Measurements from ENCODE around the gene HGS. TPM values are rescaled to one million over a fixed set of nuclear protein-coding genes. Genes with fewer than 3 reads are reported as not detected.

HGS gene
- total and polyA plus RNA-seq, 2 of the 8 experiments (the other 6 are each of a cell fraction or from before 2014, with no cell fraction given), result 80.8 to 99.7 TPM

- TF ChIP-seq POLR2AphosphoS5 (IDR thresholded peaks at IDR 0.05; ENCODE audit: low read depth, low read length) (0 out of 2 replicates have a peak, but pooled peaks have one; percentile 34), YY1 (IDR thresholded peaks at IDR 0.05; ENCODE audit: low read depth, low read length) (peak; percentile 6; the same call in 1 of the 2 replicates), JUN (IDR thresholded peaks at IDR 0.05; ENCODE audit: low read depth, low read length) (no peak), BACH1 (IDR thresholded peaks at IDR 0.05; ENCODE audit: low read length) (peak; percentile 99), E2F6 (IDR thresholded peaks at IDR 0.05) (no peak), MAFK (IDR thresholded peaks at IDR 0.05; ENCODE audit: low read depth, low read length) (peak; percentile 99)
- Histone ChIP-seq H3K23ac (ENCODE audit: insufficient read length) (no peak overlapping the region), H4K20me1 (replicated peaks in 1 of 2; ENCODE audit: control insufficient read depth in 1 of 2, insufficient read depth in 2 of 2, low read length in 2 of 2) (no peaks in the 10 kb centered on the region), H2BK20ac (ENCODE audit: low read length) (no peak overlapping the region), H3K14ac (ENCODE audit: insufficient read length) (no peak overlapping the region), H3K79me2 (ENCODE audit: control insufficient read depth in 1 of 2, insufficient read depth in 2 of 2, low read length in 2 of 2) (no peaks in the 10 kb centered on the region), H3K56ac (replicated peaks; ENCODE audit: insufficient read length, low read depth, low read length) (no peak overlapping the region), H2BK15ac (ENCODE audit: low read length) (0 out of 2 replicates have a peak overlapping the region, but pooled peaks have one; percentile 61), H4K91ac (replicated peaks; ENCODE audit: insufficient read length, low read length) (no peak overlapping the region), H3K27me3 (replicated peaks in 1 of 4; ENCODE audit: control insufficient read depth in 3 of 4, extremely low read depth in 1 of 4, insufficient read depth in 3 of 4, low read length in 3 of 4) (no peaks in the 10 kb centered on the region), H2BK120ac (replicated peaks; ENCODE audit: low read depth, low read length) (no peak overlapping the region), H2AFZ (ENCODE audit: low read length) (no peak overlapping the region), H3K4me3 (ENCODE audit: extremely low read depth in 1 of 4, insufficient read depth in 2 of 4, low read depth in 3 of 4, low read length in 4 of 4) (no peak overlapping the region), H3K4me1 (replicated peaks in 1 of 4; ENCODE audit: control insufficient read depth in 3 of 4, insufficient read depth in 4 of 4, low read length in 3 of 4) (peaks cover 0 to 10% (median 3%) of the 10 kb centered on the region in 4 experiments; a peak in 5 of 7 replicates), H3K9ac (replicated peaks in 1 of 4; ENCODE audit: extremely low read depth in 1 of 4, low read depth in 3 of 4, low read length in 3 of 4) (no peak overlapping the region), H2BK5ac (ENCODE audit: low read depth, low read length) (peak overlapping the region; percentile 83; the same call in 1 of the 2 replicates), H3K9me3 (ENCODE audit: insufficient read depth in 2 of 2, low read depth in 1 of 2, low read length in 1 of 2) (no peaks in the 10 kb centered on the region), H3K4me2 (ENCODE audit: insufficient read depth in 1 of 2, low read depth in 2 of 2, low read length in 2 of 2) (no peak overlapping the region), H3K79me1 (ENCODE audit: low read depth, low read length) (no peaks in the 10 kb centered on the region), H3K4ac (replicated peaks; ENCODE audit: insufficient read length, low read depth, low read length) (no peak overlapping the region), H3K23me2 (ENCODE audit: low read depth, low read length) (no peaks in the 10 kb centered on the region), H3K36me3 (ENCODE audit: control insufficient read depth in 2 of 4, insufficient read depth in 4 of 4, low read length in 3 of 4) (peaks cover 0 to 2% (median 0%) of the 10 kb centered on the region in 4 experiments; a peak in 2 of 8 replicates), H3K18ac (ENCODE audit: extremely low read depth, low read length) (no peak overlapping the region), H4K5ac (ENCODE audit: insufficient read length, low read depth, low read length) (no peak overlapping the region), H2AK5ac (ENCODE audit: low read depth, low read length) (peak overlapping the region; percentile 65; the same call in 1 of the 2 replicates), H2BK12ac (ENCODE audit: low read depth, low read length) (no peak overlapping the region), H3K27ac (ENCODE audit: low read depth, low read length) (no peak overlapping the region), H4K8ac (ENCODE audit: extremely low read depth, insufficient read depth, low read length) (peak overlapping the region; percentile 81; the same call in 1 of the 2 replicates)
- POLR2A ChIA-PET (ENCODE audit: partially characterized antibody), result interaction anchor here (0.6 to 25.9 kb wide), 15 partner anchors 8 to 930 kb away, joined by 3 to 348 read pairs (median 4); partner anchors contain the start of genes MRPL12 and SLC25A10
- DNase-seq (ENCODE audit: low read depth in 1 of 2, low spot score in 2 of 2) (peak in 1 of 2 experiments; percentile 52), FAIRE-seq (no peak)
- 75% methylated on average over 6 of the region's 10 CpGs; no CpG with 5 or more reads in 1 of the 2 experiments for WGBS, 2 experiments (ENCODE audit: extremely low coverage in 1 of 2, insufficient coverage in 1 of 2, insufficient read length in 1 of 2, insufficient replicate concordance in 2 of 2, low coverage in 1 of 2, low lambda C conversion rate in 2 of 2, missing lambda C conversion rate in 1 of 2)
- CTCF ChIA-PET (ENCODE audit: partially characterized antibody), result interaction anchor here (0.6 to 3.6 kb wide), 5 partner anchors 11 to 620 kb away, joined by 3 to 14 read pairs (median 4); no protein-coding TSS in a partner anchor
Observed at GRCh38 chr17:81722184-81723120, 38.6 kb downstream of the HGS start.

Measured in H1 (cell line).